Heart right ventricle (tissue), 16 donors: ENCODE results near the gene ACTN2. TPM values are rescaled to one million over a fixed set of nuclear protein-coding genes. Genes with fewer than 3 reads are reported as not detected.

ENCODE experiments used
- ATAC-seq, 8 donors: fragments of 200-7000 bp; cut with Tn5 transposase; one replicate each; pipeline ENCODE4 v1.9.1; 2020; ENCODE audit warnings: mild to moderate bottlenecking in 8 of 8, moderate library complexity in 8 of 8, moderate number of reproducible peaks in 1 of 8
- DNase-seq, 2 donors: peaks; one replicate each; pipeline ENCODE4 v3.0.0-alpha.2; 2020
- H3K27ac ChIP-seq, 10 donors: fragments of 200-600 bp; sonication (generic) in 2 of 10; one replicate each; pipeline versions ENCODE4 v1.5.0 to v1.8.0; 2020 to 2022; ENCODE audit warnings: mild to moderate bottlenecking in 3 of 10
- H3K27me3 ChIP-seq, 7 donors: fragments of 200-600 bp; one replicate each; pipeline ENCODE4 v1.8.0; 2021 to 2022; ENCODE audit warnings: mild to moderate bottlenecking in 2 of 7
- H3K36me3 ChIP-seq, 9 donors: fragments of 200-600 bp; sonication (generic) in 1 of 9; one replicate each; pipeline versions ENCODE4 v1.5.0 to v1.8.0; 2020 to 2022; ENCODE audit warnings: mild to moderate bottlenecking in 2 of 9
- H3K4me1 ChIP-seq, 9 donors: fragments of 200-600 bp; sonication (generic) in 1 of 9; one replicate each; pipeline versions ENCODE4 v1.5.0 to v1.8.0; 2020 to 2022; ENCODE audit warnings: mild to moderate bottlenecking in 4 of 9
- H3K4me3 ChIP-seq, 10 donors: fragments of 200-600 bp; sonication (generic) in 2 of 10; one replicate each; pipeline versions ENCODE4 v1.5.0 to v1.8.0; 2020 to 2022; ENCODE audit warnings: mild to moderate bottlenecking in 7 of 10, moderate library complexity in 2 of 10
- H3K9me3 ChIP-seq, 11 donors: fragments of 200-600 bp in 10 of 11; sonication (generic) in 2 of 11; one replicate each; pipeline versions ENCODE4 v1.5.0 to v1.8.0; 2013 to 2022; ENCODE audit warnings: mild to moderate bottlenecking in 2 of 11, control low read depth in 1 of 11, moderate library complexity in 1 of 11
- WGBS, 2 donors: extraction: QIAGEN DNeasy Blood & Tissue Kit; methylation state at CpG; one replicate each; pipeline ENCODE4 v1.1.7; 2013; ENCODE audit warnings: inconsistent platforms in 1 of 2; 5-methylcytosine and 5-hydroxymethylcytosine counted together
- intact Hi-C, 10 donors: fragments of 100-400 bp; cut with DNase I; formaldehyde crosslinking; loops; one replicate each; pipeline versions ENCODE4 v1.11.1 to v1.14.2; 2022
- polyA plus RNA-seq, 2 donors: library from polyadenylated mRNA; stranded (reverse); fragments of 200-250 nt; gene quantifications; one replicate each; pipeline ENCODE4 v1.2.3, GENCODE V29; 2013
- total RNA-seq, 10 donors: library from RNA; stranded (reverse); fragmentation: NEBNext Ultra II Directional in 3 of 10; extraction: Animal tissue kit (Norgen Biotek cat#: 25700) in 3 of 10; gene quantifications; one replicate each; pipeline versions ENCODE4 v1.2.1 to v1.2.4, GENCODE V29; 2021 to 2023
- TF ChIP-seq, protein P1 (sequence below), 9 donors: fragments of 200-600 bp; sonication (generic) in 2 of 9; IDR thresholded peaks; one replicate each; pipeline versions ENCODE4 v1.5.0 to v1.8.0; 2021 to 2022; ENCODE audit warnings: antibody characterized with exemption in 9 of 9, mild to moderate bottlenecking in 5 of 9, moderate library complexity in 1 of 9
- donor health status: Arrhythmogenic right ventricular cardiomyopathy.
- donor health status: ischemic (EF 13 %, LVEDD 7.1; RV severe dilation, severe dysfunction).
- donor health status: healthy with polysubstance abuse.
- donor health status: DM: no; HTN: yes; CAD: no.
- donor health status: DM: no; HTN: no; CAD: no.
- donor health status: ischemic (EF 25% LVEDD 6.9; RV normal size, moderate dysfunction).
- donor health status: ischemic (EF 25% LVEDD 5.7; RV mildly dilated, moderate dysfunction).
- donor health status: healthy.
- donor health status: DM: yes; HTN: yes; CAD: no.
- donor health status: Ischemic cardiomyopathy.
- donor health status: ischemic (EF 35%, LVEDD 5.7; RV mildly dilated, moderate dysfunction).
- donor health status: nonischemic (EF 11% LVEDD 7.7; RV severe dilation, severe dysfunction).
- donor health status: DM: yes; HTN: yes; CAD: no.
- donor health status: PGD.
- donor health status: ischemic (EF 29% LVEDD 5.4; RV normal size, mild dysfunction).
- donor health status: nonischemic (EF 23%, LVEDD 6.1; RV moderate dilation, normal function).

The ACTN2 gene
- total and polyA plus RNA-seq, 12 donors, result 599 to 4,290 (median 3,278) TPM

DNA sequence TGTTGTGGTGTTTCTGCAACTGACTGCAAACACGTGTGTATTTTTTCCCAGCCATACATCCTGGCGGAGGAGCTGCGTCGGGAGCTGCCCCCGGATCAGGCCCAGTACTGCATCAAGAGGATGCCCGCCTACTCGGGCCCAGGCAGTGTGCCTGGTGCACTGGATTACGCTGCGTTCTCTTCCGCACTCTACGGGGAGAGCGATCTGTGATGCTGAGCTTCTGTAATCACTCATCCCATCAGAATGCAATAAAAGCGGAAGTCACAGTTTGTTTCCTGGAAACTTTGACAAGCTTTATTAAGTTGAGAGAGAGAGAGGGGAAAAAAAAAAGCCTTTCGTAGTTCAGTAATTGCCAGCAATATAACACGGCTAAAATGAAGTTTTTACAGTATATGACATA lies 76.1 kb downstream of the ACTN2 start:
- WGBS, 2 donors, result 73% methylated on average over 15 of the region's 15 CpGs
- Histone ChIP-seq H3K4me1 (peaks cover 0 to 28% (median 0%) of the 10 kb centered on the region in 9 donors), H3K9me3 (no peaks in the 10 kb centered on the region), H3K4me3 (no peak overlapping the region), H3K27me3 (no peaks in the 10 kb centered on the region), H3K36me3 (peaks cover 0 to 85% (median 11%) of the 10 kb centered on the region in 9 donors), H3K27ac (no peak overlapping the region)
- ATAC-seq (peak in 1 of 8 donors; percentile 20), DNase-seq (no peak)
- intact Hi-C loops, result loop anchor here in 1 of 10 donors (10.0 kb wide), 1 partner anchor 802 kb away; no protein-coding TSS in a partner anchor
- TF ChIP-seq, protein P1, sequence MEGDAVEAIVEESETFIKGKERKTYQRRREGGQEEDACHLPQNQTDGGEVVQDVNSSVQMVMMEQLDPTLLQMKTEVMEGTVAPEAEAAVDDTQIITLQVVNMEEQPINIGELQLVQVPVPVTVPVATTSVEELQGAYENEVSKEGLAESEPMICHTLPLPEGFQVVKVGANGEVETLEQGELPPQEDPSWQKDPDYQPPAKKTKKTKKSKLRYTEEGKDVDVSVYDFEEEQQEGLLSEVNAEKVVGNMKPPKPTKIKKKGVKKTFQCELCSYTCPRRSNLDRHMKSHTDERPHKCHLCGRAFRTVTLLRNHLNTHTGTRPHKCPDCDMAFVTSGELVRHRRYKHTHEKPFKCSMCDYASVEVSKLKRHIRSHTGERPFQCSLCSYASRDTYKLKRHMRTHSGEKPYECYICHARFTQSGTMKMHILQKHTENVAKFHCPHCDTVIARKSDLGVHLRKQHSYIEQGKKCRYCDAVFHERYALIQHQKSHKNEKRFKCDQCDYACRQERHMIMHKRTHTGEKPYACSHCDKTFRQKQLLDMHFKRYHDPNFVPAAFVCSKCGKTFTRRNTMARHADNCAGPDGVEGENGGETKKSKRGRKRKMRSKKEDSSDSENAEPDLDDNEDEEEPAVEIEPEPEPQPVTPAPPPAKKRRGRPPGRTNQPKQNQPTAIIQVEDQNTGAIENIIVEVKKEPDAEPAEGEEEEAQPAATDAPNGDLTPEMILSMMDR (IDR thresholded peaks at IDR 0.05), result no peak

DNA sequence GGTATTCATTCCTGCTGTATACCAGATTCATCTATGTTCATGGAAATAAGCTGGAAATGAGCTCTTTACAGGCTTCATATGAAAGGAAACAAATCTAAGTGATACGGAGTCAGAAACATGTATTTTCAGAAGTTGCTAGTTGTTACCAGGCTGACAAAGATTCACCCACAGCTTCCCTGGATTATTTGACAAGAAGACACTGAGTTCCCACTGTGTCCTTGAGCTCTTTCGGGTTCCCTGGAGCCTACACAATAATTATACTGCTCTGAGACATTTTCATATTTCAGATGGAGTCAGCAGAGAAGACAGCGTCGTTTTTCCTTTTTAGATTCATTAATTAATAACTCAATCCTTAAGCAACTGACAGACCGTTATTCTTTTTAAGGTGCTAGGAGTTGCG lies 79.5 kb downstream of the ACTN2 start:
- WGBS, 2 donors, result 75 to 81% methylated on average over 6 of the region's 6 CpGs
- H3K27ac ChIP-seq, result no peak overlapping the region
- H3K36me3 ChIP-seq, result peaks cover 0 to 52% (median 11%) of the 10 kb centered on the region in 9 donors
- no peak overlapping the region for H3K4me3 ChIP-seq
- TF ChIP-seq, protein P1 (IDR thresholded peaks at IDR 0.05), result no peak
- intact Hi-C loops, result loop anchor here in 1 of 10 donors (10.0 kb wide), 1 partner anchor 799 kb away; no protein-coding TSS in a partner anchor
- no peaks in the 10 kb centered on the region for H3K9me3 ChIP-seq
- DNase-seq (no peak), ATAC-seq (no peak)
- H3K4me1 ChIP-seq, result peaks cover 0 to 9% (median 0%) of the 10 kb centered on the region in 9 donors
- H3K27me3 ChIP-seq, result no peaks in the 10 kb centered on the region

GRCh38 chr1:236766506-236766905 lies 80.2 kb downstream of the ACTN2 start:
- no peak for DNase-seq
- Histone ChIP-seq H3K27ac (no peak overlapping the region), H3K4me1 (peaks cover 0 to 2% (median 0%) of the 10 kb centered on the region in 9 donors), H3K36me3 (peaks cover 0 to 45% (median 11%) of the 10 kb centered on the region in 9 donors), H3K4me3 (no peak overlapping the region), H3K27me3 (peaks cover 0 to 4% (median 0%) of the 10 kb centered on the region in 7 donors), H3K9me3 (no peaks in the 10 kb centered on the region)
- TF ChIP-seq, protein P1 (IDR thresholded peaks at IDR 0.05), result no peak
- 78 to 86% methylated on average over 3 of the region's 3 CpGs for WGBS, 2 donors
- no peak for ATAC-seq
- intact Hi-C loops, result loop anchor here in 1 of 10 donors (10.0 kb wide), 1 partner anchor 798 kb away; no protein-coding TSS in a partner anchor

- 71 to 75% methylated on average over 6 of the region's 6 CpGs for WGBS, 2 donors
- H3K36me3 ChIP-seq, result peaks cover 0 to 37% (median 8%) of the 10 kb centered on the region in 9 donors
- ATAC-seq, result peak in 2 of 8 donors; percentile 19 to 37
- no peak overlapping the region for H3K27ac ChIP-seq
- no peaks in the 10 kb centered on the region for H3K4me1 ChIP-seq
- peaks cover 0 to 4% (median 0%) of the 10 kb centered on the region in 7 donors for H3K27me3 ChIP-seq
- DNase-seq, result no peak
- TF ChIP-seq, protein P1 (IDR thresholded peaks at IDR 0.05), result no peak
- H3K4me3 ChIP-seq, result no peak overlapping the region
- intact Hi-C loops, result loop anchor here in 1 of 10 donors (10.0 kb wide), 1 partner anchor 798 kb away; no protein-coding TSS in a partner anchor
- no peaks in the 10 kb centered on the region for H3K9me3 ChIP-seq
Observed at GRCh38 chr1:236767276-236767675, 81.0 kb downstream of the ACTN2 start.
